Nephron (organoid): ENCODE results near the gene CHST8.

Experiments
- H3K27ac Mint-ChIP-seq, 3 experiments: 2 replicates each; pipeline ENCODE4 v1.8.0; 2020; ENCODE audit warnings: mixed read lengths in 3 of 3, mild to moderate bottlenecking in 2 of 3, moderate library complexity in 1 of 3
- H3K27me3 Mint-ChIP-seq: 2 replicates; pipeline ENCODE4 v1.8.0; 2021; ENCODE audit warnings: low read depth, mild to moderate bottlenecking, moderate library complexity, mixed read lengths
- H3K36me3 Mint-ChIP-seq: 2 replicates; pipeline ENCODE4 v1.8.0; 2020; ENCODE audit warnings: low read depth, mixed read lengths
- H3K4me1 Mint-ChIP-seq: 2 replicates; pipeline ENCODE4 v1.8.0; 2020; ENCODE audit warnings: mixed read lengths
- H3K4me3 Mint-ChIP-seq, 3 experiments: 2 replicates each; pipeline ENCODE4 v1.8.0; 2020; ENCODE audit warnings: mild to moderate bottlenecking in 3 of 3, mixed read lengths in 3 of 3, moderate library complexity in 2 of 3
- H3K9me3 Mint-ChIP-seq: 2 replicates; pipeline ENCODE4 v1.8.0; 2020; ENCODE audit warnings: mixed read lengths
- TF ChIP-seq, protein P1 (sequence below), 3 experiments: fragments of 200-600 bp; sonication (generic); IDR thresholded peaks; one replicate each; pipeline ENCODE4 v1.5.0; 2021; ENCODE audit warnings: antibody characterized with exemption in 3 of 3; ENCODE audit not compliant: unreplicated experiment in 3 of 3

CHST8 gene

DNA sequence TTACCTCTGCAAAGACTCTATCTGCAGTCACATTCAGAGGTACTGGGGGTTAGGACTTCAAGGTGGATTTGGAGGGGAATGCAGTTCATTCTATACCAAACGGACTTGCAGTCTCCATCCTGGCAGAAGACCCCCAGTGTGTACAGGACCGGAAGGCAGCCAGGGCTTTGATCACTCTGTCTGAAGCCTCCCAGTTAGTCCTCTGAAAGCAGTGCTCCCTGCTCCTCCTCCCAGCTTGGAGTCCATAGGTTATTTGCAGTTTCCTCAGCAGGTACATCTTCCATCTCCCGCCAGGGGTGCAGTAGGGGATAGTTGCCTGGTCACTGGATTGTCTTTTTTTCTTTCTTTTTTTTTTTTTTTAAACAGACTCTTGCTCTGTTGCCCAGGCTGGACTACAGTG, 96.1 kb downstream of the CHST8 start:
- no peak overlapping the region for H3K4me3 Mint-ChIP-seq
- H3K9me3 Mint-ChIP-seq, result peaks cover 6% of the 10 kb centered on the region

GRCh38 chr19:33718651-33719254, 97.0 kb downstream of the CHST8 start:
- H3K9me3 Mint-ChIP-seq, result peaks cover 6% of the 10 kb centered on the region
- no peak overlapping the region for H3K27ac Mint-ChIP-seq
- no peak overlapping the region for H3K4me3 Mint-ChIP-seq
- H3K4me1 Mint-ChIP-seq, result peaks cover 6% of the 10 kb centered on the region
- H3K36me3 Mint-ChIP-seq, result no peaks in the 10 kb centered on the region
- H3K27me3 Mint-ChIP-seq, result peaks cover 34% of the 10 kb centered on the region
- TF ChIP-seq, protein P1, sequence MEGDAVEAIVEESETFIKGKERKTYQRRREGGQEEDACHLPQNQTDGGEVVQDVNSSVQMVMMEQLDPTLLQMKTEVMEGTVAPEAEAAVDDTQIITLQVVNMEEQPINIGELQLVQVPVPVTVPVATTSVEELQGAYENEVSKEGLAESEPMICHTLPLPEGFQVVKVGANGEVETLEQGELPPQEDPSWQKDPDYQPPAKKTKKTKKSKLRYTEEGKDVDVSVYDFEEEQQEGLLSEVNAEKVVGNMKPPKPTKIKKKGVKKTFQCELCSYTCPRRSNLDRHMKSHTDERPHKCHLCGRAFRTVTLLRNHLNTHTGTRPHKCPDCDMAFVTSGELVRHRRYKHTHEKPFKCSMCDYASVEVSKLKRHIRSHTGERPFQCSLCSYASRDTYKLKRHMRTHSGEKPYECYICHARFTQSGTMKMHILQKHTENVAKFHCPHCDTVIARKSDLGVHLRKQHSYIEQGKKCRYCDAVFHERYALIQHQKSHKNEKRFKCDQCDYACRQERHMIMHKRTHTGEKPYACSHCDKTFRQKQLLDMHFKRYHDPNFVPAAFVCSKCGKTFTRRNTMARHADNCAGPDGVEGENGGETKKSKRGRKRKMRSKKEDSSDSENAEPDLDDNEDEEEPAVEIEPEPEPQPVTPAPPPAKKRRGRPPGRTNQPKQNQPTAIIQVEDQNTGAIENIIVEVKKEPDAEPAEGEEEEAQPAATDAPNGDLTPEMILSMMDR (IDR thresholded peaks at IDR 0.05; ENCODE audit: unreplicated experiment in 3 of 3), result no peak

More for the DNA sequence above, 96.1 kb downstream of the CHST8 start:
- TF ChIP-seq, protein P1 (IDR thresholded peaks at IDR 0.05; ENCODE audit: unreplicated experiment in 3 of 3), result no peak
- no peaks in the 10 kb centered on the region for H3K36me3 Mint-ChIP-seq
- peaks cover 30% of the 10 kb centered on the region for H3K27me3 Mint-ChIP-seq
- H3K27ac Mint-ChIP-seq, result no peak overlapping the region
- H3K4me1 Mint-ChIP-seq, result peaks cover 3% of the 10 kb centered on the region

GRCh38 chr19:33719366-33720154, 97.8 kb downstream of the CHST8 start:
- Mint-ChIP-seq H3K4me1 (peaks cover 6% of the 10 kb centered on the region), H3K27ac (no peak overlapping the region), H3K36me3 (no peaks in the 10 kb centered on the region), H3K4me3 (no peak overlapping the region), H3K9me3 (peaks cover 6% of the 10 kb centered on the region), H3K27me3 (peaks cover 34% of the 10 kb centered on the region)
- TF ChIP-seq, protein P1 (IDR thresholded peaks at IDR 0.05; ENCODE audit: unreplicated experiment in 3 of 3), result no peak

GRCh38 chr19:33720155-33720493, 98.4 kb downstream of the CHST8 start:
- Mint-ChIP-seq H3K9me3 (peaks cover 6% of the 10 kb centered on the region), H3K4me3 (no peak overlapping the region), H3K36me3 (no peaks in the 10 kb centered on the region), H3K27ac (no peak overlapping the region), H3K4me1 (peaks cover 6% of the 10 kb centered on the region), H3K27me3 (peaks cover 34% of the 10 kb centered on the region)
- TF ChIP-seq, protein P1 (IDR thresholded peaks at IDR 0.05; ENCODE audit: unreplicated experiment in 3 of 3), result no peak

GRCh38 chr19:33720691-33721682, 99.2 kb downstream of the CHST8 start:
- Mint-ChIP-seq H3K27ac (no peak overlapping the region), H3K4me3 (no peak overlapping the region)
- TF ChIP-seq, protein P1 (IDR thresholded peaks at IDR 0.05; ENCODE audit: unreplicated experiment in 3 of 3), result peak in 1 of 3 experiments; percentile 31

More at GRCh38 chr19:33720691-33721682, 99.2 kb downstream of the CHST8 start:
- Mint-ChIP-seq H3K9me3 (peaks cover 3% of the 10 kb centered on the region), H3K36me3 (no peaks in the 10 kb centered on the region), H3K4me1 (peaks cover 6% of the 10 kb centered on the region), H3K27me3 (peaks cover 34% of the 10 kb centered on the region)
